WTC11 (cell line): ENCODE results near the gene GNA14. TPM values are rescaled to one million over a fixed set of nuclear protein-coding genes. Genes with fewer than 3 reads are reported as not detected.

Experiments used
- ATAC-seq: fragments of 200-7000 bp; cut with Tn5 transposase; 2 replicates; pipeline ENCODE4 v1.10.0; 2021; ENCODE audit warnings: mild to moderate bottlenecking, moderate library complexity
- CTCF ChIA-PET: fragments of 300-600 bp; sonication (Branson Sonifier 250); formaldehyde crosslinking; loops from one replicate; lab custom pipeline; 2021; ENCODE audit warnings: antibody characterized with exemption; lab: Charles Lee
- POLR2A ChIA-PET: fragments of 350-600 bp; sonication (Branson Sonifier 250); formaldehyde crosslinking; loops from one replicate; lab custom pipeline; 2021; ENCODE audit warnings: antibody characterized with exemption; lab: Charles Lee
- DNase-seq: peaks from one replicate; pipeline ENCODE4 v3.0.0; 2021; ENCODE audit warnings: low spot score
- H3K27ac Mint-ChIP-seq: 2 replicates; pipeline ENCODE4 v1.8.0; 2021; ENCODE audit warnings: mixed read lengths
- H3K27me3 Mint-ChIP-seq: 2 replicates; pipeline ENCODE4 v1.8.0; 2021; ENCODE audit warnings: low read depth, mild to moderate bottlenecking, moderate library complexity, mixed read lengths
- H3K36me3 Mint-ChIP-seq: 2 replicates; pipeline ENCODE4 v1.8.0; 2021; ENCODE audit warnings: mixed read lengths
- H3K4me1 Mint-ChIP-seq: 2 replicates; pipeline ENCODE4 v1.8.0; 2022; ENCODE audit warnings: mixed read lengths
- H3K4me3 Mint-ChIP-seq: 2 replicates; pipeline ENCODE4 v1.8.0; 2021; ENCODE audit warnings: mild to moderate bottlenecking, moderate library complexity, mixed read lengths
- H3K9me3 Mint-ChIP-seq: 2 replicates; pipeline ENCODE4 v1.8.0; 2021; ENCODE audit warnings: mixed read lengths
- CBFB ChIP-seq: sonication (generic); formaldehyde crosslinking; IDR thresholded peaks from 2 replicates; pipeline ENCODE4 v1.8.1; 2022; ENCODE audit warnings: mild to moderate bottlenecking, low read depth, missing genetic modification reagents
- CREB1 ChIP-seq: sonication (generic); formaldehyde crosslinking; IDR thresholded peaks from 2 replicates; pipeline ENCODE4 v1.8.0; 2023; ENCODE audit warnings: mild to moderate bottlenecking, missing genetic modification reagents
- CREM ChIP-seq: sonication (generic); formaldehyde crosslinking; IDR thresholded peaks from 2 replicates; pipeline ENCODE4 v1.8.1; 2022; ENCODE audit warnings: mild to moderate bottlenecking, missing genetic modification reagents, moderate library complexity
- GABPB1 ChIP-seq: sonication (generic); formaldehyde crosslinking; IDR thresholded peaks from 2 replicates; pipeline ENCODE4 v1.8.1; 2023; ENCODE audit warnings: mild to moderate bottlenecking, missing genetic modification reagents
- IRF2 ChIP-seq: sonication (generic); formaldehyde crosslinking; IDR thresholded peaks from 2 replicates; pipeline ENCODE4 v1.8.0; 2022; ENCODE audit warnings: low read depth, missing genetic modification reagents, borderline replicate concordance
- MXD4 ChIP-seq: fragments of 250-450 bp; sonication (Bioruptor Pico); IDR thresholded peaks from 2 replicates; pipeline ENCODE4 v1.8.0; 2021; ENCODE audit warnings: mild to moderate bottlenecking, moderate library complexity, borderline replicate concordance
- MYBL2 ChIP-seq: sonication (generic); formaldehyde crosslinking; IDR thresholded peaks from 2 replicates; pipeline ENCODE4 v1.8.1; 2023; ENCODE audit warnings: mild to moderate bottlenecking, moderate library complexity, missing genetic modification reagents
- OVOL2 ChIP-seq: fragments of 250-450 bp; sonication (Bioruptor Pico); IDR thresholded peaks from 2 replicates; pipeline ENCODE4 v1.9.0; 2021; ENCODE audit warnings: mild to moderate bottlenecking, borderline replicate concordance
- TP53 ChIP-seq: sonication (generic); formaldehyde crosslinking; IDR thresholded peaks from 2 replicates; pipeline ENCODE4 v1.8.1; 2023; ENCODE audit warnings: mild to moderate bottlenecking, missing genetic modification reagents
- ZNF121 ChIP-seq: sonication (generic); formaldehyde crosslinking; IDR thresholded peaks from 2 replicates; pipeline ENCODE4 v1.8.0; 2023; ENCODE audit warnings: missing genetic modification reagents
- ZNF232 ChIP-seq: sonication (generic); formaldehyde crosslinking; IDR thresholded peaks from 2 replicates; pipeline ENCODE4 v1.8.0; 2022; ENCODE audit warnings: mild to moderate bottlenecking, missing genetic modification reagents
- ZNF263 ChIP-seq: sonication (generic); formaldehyde crosslinking; IDR thresholded peaks from 2 replicates; pipeline ENCODE4 v1.8.1; 2022; ENCODE audit warnings: low read depth, mild to moderate bottlenecking, moderate library complexity, missing genetic modification reagents
- ZNF423 ChIP-seq: fragments of 250-450 bp; sonication (Bioruptor Pico); IDR thresholded peaks from 2 replicates; pipeline ENCODE4 v2.1.2; 2022; ENCODE audit warnings: mild to moderate bottlenecking, moderate library complexity
- total RNA-seq: library from RNA; stranded (reverse); gene quantifications from 3 replicates; pipeline ENCODE4 v1.2.3, GENCODE V29; 2021
- TF ChIP-seq, protein P1 (sequence below): fragments of 250-450 bp; sonication (Bioruptor Pico); IDR thresholded peaks from 2 replicates; pipeline ENCODE4 v1.8.0; 2021; ENCODE audit warnings: mild to moderate bottlenecking
- TF ChIP-seq, protein P2 (sequence below): sonication (generic); formaldehyde crosslinking; IDR thresholded peaks from 2 replicates; pipeline ENCODE4 v1.8.1; 2023; ENCODE audit warnings: mild to moderate bottlenecking, missing genetic modification reagents
- TF ChIP-seq, protein P3 (sequence below): sonication (generic); formaldehyde crosslinking; IDR thresholded peaks from 2 replicates; pipeline ENCODE4 v1.8.1; 2022; ENCODE audit warnings: low read depth, mild to moderate bottlenecking, moderate library complexity, missing genetic modification reagents, borderline replicate concordance
- TF ChIP-seq, protein P4 (sequence below): sonication (generic); formaldehyde crosslinking; IDR thresholded peaks from 2 replicates; pipeline ENCODE4 v1.8.1; 2022; ENCODE audit warnings: low read depth, missing genetic modification reagents, borderline replicate concordance
- TF ChIP-seq, protein P5 (sequence below): fragments of 250-450 bp; sonication (Bioruptor Pico); conservative IDR thresholded peaks from 2 replicates; pipeline ENCODE4 v1.9.0; 2021; ENCODE audit warnings: mild to moderate bottlenecking

Gene GNA14
- total RNA-seq, 1 experiment from 2014 or later = 26.7 TPM

DNA sequence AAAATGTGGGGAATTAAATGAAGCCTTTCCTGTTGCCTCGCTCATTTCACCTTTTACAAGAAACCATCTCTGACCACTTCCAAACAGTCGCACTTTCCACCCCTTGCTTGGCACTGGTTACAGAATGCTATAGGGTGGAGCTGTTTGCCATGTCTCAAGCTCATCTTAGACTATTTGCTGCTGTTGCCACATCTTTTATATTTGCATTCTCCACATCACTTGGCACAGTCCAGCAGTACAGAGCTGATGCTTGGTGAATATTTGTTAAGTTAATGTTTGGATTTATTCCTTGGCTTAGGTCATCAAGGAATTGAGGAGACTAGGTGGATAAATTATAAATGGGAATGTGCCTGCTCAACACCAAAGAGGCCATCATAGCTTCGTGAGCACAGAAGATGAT lies 53.2 kb downstream of the GNA14 start (continued):
- TF ChIP-seq MXD4 (CRISPR knock-in tag) = no peak
- TF ChIP-seq CREB1 (CRISPR knock-in tag) = no peak
- TF ChIP-seq, protein P1, sequence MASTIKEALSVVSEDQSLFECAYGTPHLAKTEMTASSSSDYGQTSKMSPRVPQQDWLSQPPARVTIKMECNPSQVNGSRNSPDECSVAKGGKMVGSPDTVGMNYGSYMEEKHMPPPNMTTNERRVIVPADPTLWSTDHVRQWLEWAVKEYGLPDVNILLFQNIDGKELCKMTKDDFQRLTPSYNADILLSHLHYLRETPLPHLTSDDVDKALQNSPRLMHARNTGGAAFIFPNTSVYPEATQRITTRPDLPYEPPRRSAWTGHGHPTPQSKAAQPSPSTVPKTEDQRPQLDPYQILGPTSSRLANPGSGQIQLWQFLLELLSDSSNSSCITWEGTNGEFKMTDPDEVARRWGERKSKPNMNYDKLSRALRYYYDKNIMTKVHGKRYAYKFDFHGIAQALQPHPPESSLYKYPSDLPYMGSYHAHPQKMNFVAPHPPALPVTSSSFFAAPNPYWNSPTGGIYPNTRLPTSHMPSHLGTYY (CRISPR knock-in tag) = no peak
- TF ChIP-seq ZNF263 (CRISPR knock-in tag) = no peak
- TF ChIP-seq, protein P2, sequence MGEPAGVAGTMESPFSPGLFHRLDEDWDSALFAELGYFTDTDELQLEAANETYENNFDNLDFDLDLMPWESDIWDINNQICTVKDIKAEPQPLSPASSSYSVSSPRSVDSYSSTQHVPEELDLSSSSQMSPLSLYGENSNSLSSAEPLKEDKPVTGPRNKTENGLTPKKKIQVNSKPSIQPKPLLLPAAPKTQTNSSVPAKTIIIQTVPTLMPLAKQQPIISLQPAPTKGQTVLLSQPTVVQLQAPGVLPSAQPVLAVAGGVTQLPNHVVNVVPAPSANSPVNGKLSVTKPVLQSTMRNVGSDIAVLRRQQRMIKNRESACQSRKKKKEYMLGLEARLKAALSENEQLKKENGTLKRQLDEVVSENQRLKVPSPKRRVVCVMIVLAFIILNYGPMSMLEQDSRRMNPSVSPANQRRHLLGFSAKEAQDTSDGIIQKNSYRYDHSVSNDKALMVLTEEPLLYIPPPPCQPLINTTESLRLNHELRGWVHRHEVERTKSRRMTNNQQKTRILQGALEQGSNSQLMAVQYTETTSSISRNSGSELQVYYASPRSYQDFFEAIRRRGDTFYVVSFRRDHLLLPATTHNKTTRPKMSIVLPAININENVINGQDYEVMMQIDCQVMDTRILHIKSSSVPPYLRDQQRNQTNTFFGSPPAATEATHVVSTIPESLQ (CRISPR knock-in tag) = no peak
- TF ChIP-seq IRF2 (CRISPR knock-in tag) = no peak

DNA sequence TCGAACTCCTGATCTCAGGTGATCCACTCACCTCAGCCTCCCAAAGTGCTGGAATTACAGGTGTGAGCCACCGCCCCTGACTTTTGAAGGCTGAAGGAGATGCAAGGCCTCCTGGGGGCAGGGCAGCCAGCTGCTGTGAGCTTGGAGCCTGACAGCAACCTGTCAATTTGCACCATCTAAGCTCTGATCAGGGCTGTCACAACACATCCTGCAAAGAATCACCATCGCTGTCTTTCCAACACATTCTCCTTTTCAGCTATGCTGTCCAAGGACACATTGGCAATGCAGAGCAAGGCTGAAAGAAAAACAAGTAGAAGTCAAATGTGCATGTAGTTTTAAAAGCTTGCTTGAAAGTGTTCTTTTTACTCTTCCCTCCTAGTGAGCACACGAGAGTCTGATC lies 54.6 kb downstream of the GNA14 start:
- TF ChIP-seq, protein P2 (CRISPR knock-in tag) = no peak
- no peak for TF ChIP-seq CBFB (CRISPR knock-in tag)
- TF ChIP-seq, protein P3, sequence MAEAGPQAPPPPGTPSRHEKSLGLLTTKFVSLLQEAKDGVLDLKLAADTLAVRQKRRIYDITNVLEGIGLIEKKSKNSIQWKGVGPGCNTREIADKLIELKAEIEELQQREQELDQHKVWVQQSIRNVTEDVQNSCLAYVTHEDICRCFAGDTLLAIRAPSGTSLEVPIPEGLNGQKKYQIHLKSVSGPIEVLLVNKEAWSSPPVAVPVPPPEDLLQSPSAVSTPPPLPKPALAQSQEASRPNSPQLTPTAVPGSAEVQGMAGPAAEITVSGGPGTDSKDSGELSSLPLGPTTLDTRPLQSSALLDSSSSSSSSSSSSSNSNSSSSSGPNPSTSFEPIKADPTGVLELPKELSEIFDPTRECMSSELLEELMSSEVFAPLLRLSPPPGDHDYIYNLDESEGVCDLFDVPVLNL (CRISPR knock-in tag) = no peak
- TF ChIP-seq TP53 (CRISPR knock-in tag) = no peak
- no peak for TF ChIP-seq OVOL2 (CRISPR knock-in tag)
- TF ChIP-seq, protein P1 (CRISPR knock-in tag) = no peak
- TF ChIP-seq, protein P4, sequence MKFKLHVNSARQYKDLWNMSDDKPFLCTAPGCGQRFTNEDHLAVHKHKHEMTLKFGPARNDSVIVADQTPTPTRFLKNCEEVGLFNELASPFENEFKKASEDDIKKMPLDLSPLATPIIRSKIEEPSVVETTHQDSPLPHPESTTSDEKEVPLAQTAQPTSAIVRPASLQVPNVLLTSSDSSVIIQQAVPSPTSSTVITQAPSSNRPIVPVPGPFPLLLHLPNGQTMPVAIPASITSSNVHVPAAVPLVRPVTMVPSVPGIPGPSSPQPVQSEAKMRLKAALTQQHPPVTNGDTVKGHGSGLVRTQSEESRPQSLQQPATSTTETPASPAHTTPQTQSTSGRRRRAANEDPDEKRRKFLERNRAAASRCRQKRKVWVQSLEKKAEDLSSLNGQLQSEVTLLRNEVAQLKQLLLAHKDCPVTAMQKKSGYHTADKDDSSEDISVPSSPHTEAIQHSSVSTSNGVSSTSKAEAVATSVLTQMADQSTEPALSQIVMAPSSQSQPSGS = no peak
- Mint-ChIP-seq H3K27ac (peak overlapping the region; percentile 27; the same call in 1 of the 2 replicates), H3K36me3 (peaks cover 4% of the 10 kb centered on the region), H3K4me3 (no peak overlapping the region), H3K4me1 (peaks cover 64% of the 10 kb centered on the region), H3K9me3 (no peaks in the 10 kb centered on the region), H3K27me3 (no peaks in the 10 kb centered on the region)
- no peak for DNase-seq
- ATAC-seq = no peak
- ChIA-PET CTCF (no interaction called here), POLR2A (no interaction called here)

DNA sequence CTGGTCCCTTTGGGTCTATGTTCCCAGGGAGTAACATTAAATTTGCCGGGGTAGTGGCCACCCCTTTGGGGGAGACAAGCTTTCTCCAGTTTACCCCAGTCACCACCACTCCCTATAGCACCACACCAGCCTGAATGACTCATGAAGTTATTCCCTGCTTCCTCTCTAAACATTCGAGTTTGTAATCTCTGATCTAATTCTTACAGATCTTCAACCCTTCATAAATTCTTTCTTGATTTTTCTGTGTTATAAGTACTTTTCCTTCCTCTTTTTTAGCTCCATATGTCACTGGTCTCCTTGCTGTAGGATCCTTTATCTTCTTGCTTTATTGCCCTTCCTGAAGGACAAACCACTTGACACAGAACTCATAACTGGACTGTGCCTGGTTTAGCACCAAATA lies 55.6 kb downstream of the GNA14 start:
- CTCF ChIA-PET = no interaction called here
- ATAC-seq = no peak

More for the DNA sequence above, 55.6 kb downstream of the GNA14 start:
- Mint-ChIP-seq H3K4me1 (peaks cover 66% of the 10 kb centered on the region), H3K36me3 (peaks cover 4% of the 10 kb centered on the region), H3K4me3 (no peak overlapping the region), H3K27me3 (no peaks in the 10 kb centered on the region), H3K9me3 (no peaks in the 10 kb centered on the region), H3K27ac (no peak overlapping the region)
- no peak for TF ChIP-seq ZNF232 (CRISPR knock-in tag)
- TF ChIP-seq CREM (CRISPR knock-in tag) = no peak
- no peak for TF ChIP-seq ZNF121
- TF ChIP-seq ZNF423 (CRISPR knock-in tag) = no peak
- TF ChIP-seq, protein P5, sequence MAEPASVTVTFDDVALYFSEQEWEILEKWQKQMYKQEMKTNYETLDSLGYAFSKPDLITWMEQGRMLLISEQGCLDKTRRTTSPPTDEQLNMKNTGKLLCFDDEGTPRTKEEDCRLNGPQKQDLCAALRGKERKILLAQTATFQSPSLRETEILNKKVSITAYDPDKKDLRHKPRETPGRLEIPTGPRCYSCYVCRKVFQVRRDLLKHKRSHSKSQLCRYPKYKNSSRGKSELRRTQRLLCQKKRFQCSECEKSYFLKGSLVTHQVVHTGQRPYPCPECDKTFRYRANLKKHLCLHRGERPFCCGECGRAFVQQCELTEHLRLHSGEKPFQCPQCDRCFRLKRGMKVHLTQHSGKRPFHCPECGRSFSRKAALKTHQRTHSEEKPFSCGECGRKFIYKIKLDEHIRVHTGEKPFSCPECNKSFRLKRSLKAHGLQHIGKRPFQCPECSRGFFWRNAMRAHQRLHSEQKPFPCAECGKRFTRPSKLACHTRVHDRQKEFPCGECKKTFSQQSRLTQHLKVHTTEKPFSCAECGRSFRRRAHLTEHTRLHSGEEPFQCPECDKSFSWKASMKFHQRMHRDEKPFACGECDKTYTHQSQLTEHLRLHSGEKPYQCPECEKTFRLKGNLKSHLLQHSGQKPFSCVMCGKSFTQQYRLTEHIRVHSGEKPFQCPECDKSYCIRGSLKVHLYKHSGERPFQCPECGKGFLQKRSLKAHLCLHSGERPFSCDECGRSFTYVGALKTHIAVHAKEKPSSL (CRISPR knock-in tag) = no peak
- no peak for TF ChIP-seq MYBL2 (CRISPR knock-in tag)
- no peak for TF ChIP-seq GABPB1
- no peak for TF ChIP-seq TP53 (CRISPR knock-in tag)
- no peak for DNase-seq
- POLR2A ChIA-PET = no interaction called here
